ENCODE data around the gene RNF125.

- no peak for TF ChIP-seq CTCF (IDR thresholded peaks at IDR 0.05 in 2 of 3, conservative IDR thresholded peaks at IDR 0.05 in 1 of 3; ENCODE audit: control insufficient read depth in 2 of 3, extremely low read depth in 1 of 3, insufficient read depth in 1 of 3, low read depth in 3 of 3, low read length in 3 of 3)
- TF ChIP-seq KDM1A (IDR thresholded peaks at IDR 0.05; ENCODE audit: borderline replicate concordance) = no peak
- TF ChIP-seq CREB1 (IDR thresholded peaks at IDR 0.05; ENCODE audit: low read depth) = no peak
- no peak for TF ChIP-seq CHD1 (IDR thresholded peaks at IDR 0.05; ENCODE audit: low read depth, low read length)
- TF ChIP-seq POLR2A (IDR thresholded peaks at IDR 0.05; ENCODE audit: low read depth, low read length) = no peak
- TF ChIP-seq POLR2AphosphoS5 (IDR thresholded peaks at IDR 0.05; ENCODE audit: low read length) = no peak
Measured at GRCh38 chr18:32067375-32068167, 48.9 kb downstream of the RNF125 start.

Data from GM12878 (cell line).